ENCODE data around the gene SLC8A1.

DNA sequence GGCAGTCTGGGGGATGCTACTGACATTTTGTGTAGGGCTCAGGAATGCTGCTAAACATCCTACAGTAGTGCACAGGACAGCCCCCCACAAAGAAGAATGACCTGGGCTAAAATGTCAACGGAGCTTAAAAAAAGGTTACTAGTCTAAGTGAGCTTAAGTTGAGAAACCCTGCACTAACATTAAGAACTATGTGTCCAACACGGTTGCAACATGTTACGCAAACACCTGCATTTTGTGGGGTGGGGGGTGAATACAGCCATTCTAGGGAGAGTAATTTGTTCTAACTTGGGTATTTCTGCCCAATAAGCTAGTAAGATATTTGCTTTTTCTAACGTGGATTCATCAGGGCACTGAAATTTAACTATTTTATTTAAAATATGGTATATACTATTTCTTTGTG is 57.9 kb downstream of the SLC8A1 start:
- TF ChIP-seq, protein P1, sequence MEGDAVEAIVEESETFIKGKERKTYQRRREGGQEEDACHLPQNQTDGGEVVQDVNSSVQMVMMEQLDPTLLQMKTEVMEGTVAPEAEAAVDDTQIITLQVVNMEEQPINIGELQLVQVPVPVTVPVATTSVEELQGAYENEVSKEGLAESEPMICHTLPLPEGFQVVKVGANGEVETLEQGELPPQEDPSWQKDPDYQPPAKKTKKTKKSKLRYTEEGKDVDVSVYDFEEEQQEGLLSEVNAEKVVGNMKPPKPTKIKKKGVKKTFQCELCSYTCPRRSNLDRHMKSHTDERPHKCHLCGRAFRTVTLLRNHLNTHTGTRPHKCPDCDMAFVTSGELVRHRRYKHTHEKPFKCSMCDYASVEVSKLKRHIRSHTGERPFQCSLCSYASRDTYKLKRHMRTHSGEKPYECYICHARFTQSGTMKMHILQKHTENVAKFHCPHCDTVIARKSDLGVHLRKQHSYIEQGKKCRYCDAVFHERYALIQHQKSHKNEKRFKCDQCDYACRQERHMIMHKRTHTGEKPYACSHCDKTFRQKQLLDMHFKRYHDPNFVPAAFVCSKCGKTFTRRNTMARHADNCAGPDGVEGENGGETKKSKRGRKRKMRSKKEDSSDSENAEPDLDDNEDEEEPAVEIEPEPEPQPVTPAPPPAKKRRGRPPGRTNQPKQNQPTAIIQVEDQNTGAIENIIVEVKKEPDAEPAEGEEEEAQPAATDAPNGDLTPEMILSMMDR (IDR thresholded peaks at IDR 0.05): no peak
- no peak for TF ChIP-seq POLR2A (IDR thresholded peaks at IDR 0.05)
- no peak for TF ChIP-seq EP300 (IDR thresholded peaks at IDR 0.05)
